MM.1S (cell line): ENCODE data around the gene OR51S1.
"Not testable (repeated sequence)": the region's sequence is repeated elsewhere in the genome, so short reads cannot be mapped to it uniquely, and the experiment has no call there.

Experiments
- EZH2phosphoT487 ChIP-seq: fragments of 300-600 bp; sonication (generic); IDR thresholded peaks from 2 replicates; pipeline ENCODE4 v1.6.1; 2018; ENCODE audit warnings: antibody characterized with exemption, low read length
- TF ChIP-seq, protein P1 (sequence below): fragments of 300-600 bp; sonication (generic); IDR thresholded peaks from 2 replicates; pipeline ENCODE4 v1.5.1; 2016; ENCODE audit warnings: antibody characterized with exemption, low read length, mixed read lengths

DNA sequence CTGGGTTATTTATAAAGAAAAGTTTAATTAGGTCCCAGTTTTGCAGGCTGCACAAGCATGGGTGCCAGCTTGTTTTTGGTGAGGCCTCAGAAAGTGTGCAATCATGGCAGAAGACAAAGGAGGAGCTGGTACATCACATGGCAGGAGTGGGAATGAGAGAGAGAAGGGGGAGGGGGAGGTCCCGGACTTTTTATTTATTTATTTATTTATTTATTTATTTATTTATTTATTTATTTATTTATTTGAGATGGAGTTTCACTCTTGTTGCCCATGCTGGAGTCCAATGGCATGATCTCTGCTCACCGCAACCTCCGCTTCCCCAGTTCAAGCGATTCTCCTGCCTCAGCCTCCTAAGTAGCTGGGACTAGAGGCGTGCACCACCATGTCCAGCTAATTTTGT is 47.7 kb downstream of the OR51S1 start:
- TF ChIP-seq, protein P1, sequence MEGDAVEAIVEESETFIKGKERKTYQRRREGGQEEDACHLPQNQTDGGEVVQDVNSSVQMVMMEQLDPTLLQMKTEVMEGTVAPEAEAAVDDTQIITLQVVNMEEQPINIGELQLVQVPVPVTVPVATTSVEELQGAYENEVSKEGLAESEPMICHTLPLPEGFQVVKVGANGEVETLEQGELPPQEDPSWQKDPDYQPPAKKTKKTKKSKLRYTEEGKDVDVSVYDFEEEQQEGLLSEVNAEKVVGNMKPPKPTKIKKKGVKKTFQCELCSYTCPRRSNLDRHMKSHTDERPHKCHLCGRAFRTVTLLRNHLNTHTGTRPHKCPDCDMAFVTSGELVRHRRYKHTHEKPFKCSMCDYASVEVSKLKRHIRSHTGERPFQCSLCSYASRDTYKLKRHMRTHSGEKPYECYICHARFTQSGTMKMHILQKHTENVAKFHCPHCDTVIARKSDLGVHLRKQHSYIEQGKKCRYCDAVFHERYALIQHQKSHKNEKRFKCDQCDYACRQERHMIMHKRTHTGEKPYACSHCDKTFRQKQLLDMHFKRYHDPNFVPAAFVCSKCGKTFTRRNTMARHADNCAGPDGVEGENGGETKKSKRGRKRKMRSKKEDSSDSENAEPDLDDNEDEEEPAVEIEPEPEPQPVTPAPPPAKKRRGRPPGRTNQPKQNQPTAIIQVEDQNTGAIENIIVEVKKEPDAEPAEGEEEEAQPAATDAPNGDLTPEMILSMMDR: not testable (repeated sequence)
- not testable (repeated sequence) for TF ChIP-seq EZH2phosphoT487
